Retinal pigment epithelial cell (primary cell): ENCODE results near the gene BSN.

Experiments used
- DNase-seq: peaks from one replicate; pipeline ENCODE4 v3.0.0-alpha.2; 2010; ENCODE audit warnings: low read depth
- H3K4me3 ChIP-seq: 2 replicates; pipeline ENCODE4 v1.5.1; 2011; ENCODE audit warnings: mild to moderate bottlenecking, low read length, control low read depth, moderate library complexity
- TF ChIP-seq, protein P1 (sequence below): conservative IDR thresholded peaks from 2 replicates; pipeline ENCODE4 v1.5.1; 2011; ENCODE audit warnings: low read depth, low read length, control low read depth, inconsistent platforms

BSN gene

GRCh38 chr3:49705390-49705960 lies 151.2 kb downstream of the BSN start:
- DNase-seq, result no peak
- TF ChIP-seq, protein P1, sequence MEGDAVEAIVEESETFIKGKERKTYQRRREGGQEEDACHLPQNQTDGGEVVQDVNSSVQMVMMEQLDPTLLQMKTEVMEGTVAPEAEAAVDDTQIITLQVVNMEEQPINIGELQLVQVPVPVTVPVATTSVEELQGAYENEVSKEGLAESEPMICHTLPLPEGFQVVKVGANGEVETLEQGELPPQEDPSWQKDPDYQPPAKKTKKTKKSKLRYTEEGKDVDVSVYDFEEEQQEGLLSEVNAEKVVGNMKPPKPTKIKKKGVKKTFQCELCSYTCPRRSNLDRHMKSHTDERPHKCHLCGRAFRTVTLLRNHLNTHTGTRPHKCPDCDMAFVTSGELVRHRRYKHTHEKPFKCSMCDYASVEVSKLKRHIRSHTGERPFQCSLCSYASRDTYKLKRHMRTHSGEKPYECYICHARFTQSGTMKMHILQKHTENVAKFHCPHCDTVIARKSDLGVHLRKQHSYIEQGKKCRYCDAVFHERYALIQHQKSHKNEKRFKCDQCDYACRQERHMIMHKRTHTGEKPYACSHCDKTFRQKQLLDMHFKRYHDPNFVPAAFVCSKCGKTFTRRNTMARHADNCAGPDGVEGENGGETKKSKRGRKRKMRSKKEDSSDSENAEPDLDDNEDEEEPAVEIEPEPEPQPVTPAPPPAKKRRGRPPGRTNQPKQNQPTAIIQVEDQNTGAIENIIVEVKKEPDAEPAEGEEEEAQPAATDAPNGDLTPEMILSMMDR, result no peak
- H3K4me3 ChIP-seq, result no peak overlapping the region

- no peak for DNase-seq
- TF ChIP-seq, protein P1, result no peak
- H3K4me3 ChIP-seq, result no peak overlapping the region
Measured at GRCh38 chr3:49706456-49707112, 152.3 kb downstream of the BSN start.

GRCh38 chr3:49707113-49707480 lies 152.8 kb downstream of the BSN start:
- DNase-seq, result no peak
- no peak overlapping the region for H3K4me3 ChIP-seq
- TF ChIP-seq, protein P1, result no peak

DNA sequence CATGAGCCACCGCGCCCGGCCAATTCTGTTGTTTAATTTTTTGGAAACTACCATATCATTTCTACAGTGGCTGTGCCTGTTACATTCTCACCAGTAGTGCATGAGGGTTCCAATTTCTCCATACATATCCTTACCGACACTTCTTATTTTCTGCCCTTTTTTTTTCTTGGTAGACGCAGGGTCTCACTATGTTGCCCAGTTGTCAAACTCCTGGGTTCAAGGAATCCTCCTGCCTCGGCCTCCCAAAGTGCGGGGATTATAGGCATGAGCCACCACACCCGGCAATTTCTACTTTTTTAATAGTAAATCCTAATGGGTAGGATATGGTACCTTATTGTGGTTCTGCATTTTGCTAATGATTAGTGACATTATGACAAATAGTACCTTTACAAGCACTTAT lies 155.6 kb downstream of the BSN start:
- no peak for DNase-seq
- H3K4me3 ChIP-seq, result no peak overlapping the region
- TF ChIP-seq, protein P1, result no peak

DNA sequence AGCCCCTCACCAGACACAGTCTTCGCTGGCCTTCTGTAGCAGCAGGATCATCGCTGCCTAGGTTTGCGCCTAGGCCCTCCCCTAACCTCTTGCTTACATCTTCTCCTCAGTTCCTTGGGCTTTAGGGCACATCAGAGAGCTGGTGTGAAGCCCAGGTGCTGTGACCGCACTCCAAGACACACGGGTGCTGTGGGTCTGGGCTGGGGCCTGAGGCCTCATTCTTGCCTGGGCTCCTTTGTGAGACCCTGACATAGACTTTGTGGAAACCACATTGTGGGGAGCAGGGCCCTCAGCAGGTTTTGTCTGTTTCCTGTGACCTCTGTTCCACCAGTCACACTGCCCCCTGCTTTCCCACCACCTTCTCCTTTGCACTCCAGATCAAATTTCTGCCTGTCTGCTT lies 157.2 kb downstream of the BSN start:
- TF ChIP-seq, protein P1, result no peak
- H3K4me3 ChIP-seq, result no peak overlapping the region
- DNase-seq, result no peak

- TF ChIP-seq, protein P1, result no peak
Measured at GRCh38 chr3:49712166-49712565, 157.9 kb downstream of the BSN start.

GRCh38 chr3:49712631-49713317 lies 158.5 kb downstream of the BSN start:
- TF ChIP-seq, protein P1, result no peak
- DNase-seq, result no peak
- H3K4me3 ChIP-seq, result no peak overlapping the region

More at GRCh38 chr3:49712166-49712565, 157.9 kb downstream of the BSN start:
- DNase-seq, result no peak
- no peak overlapping the region for H3K4me3 ChIP-seq
